ENCODE results near the gene PAAF1.

DNA sequence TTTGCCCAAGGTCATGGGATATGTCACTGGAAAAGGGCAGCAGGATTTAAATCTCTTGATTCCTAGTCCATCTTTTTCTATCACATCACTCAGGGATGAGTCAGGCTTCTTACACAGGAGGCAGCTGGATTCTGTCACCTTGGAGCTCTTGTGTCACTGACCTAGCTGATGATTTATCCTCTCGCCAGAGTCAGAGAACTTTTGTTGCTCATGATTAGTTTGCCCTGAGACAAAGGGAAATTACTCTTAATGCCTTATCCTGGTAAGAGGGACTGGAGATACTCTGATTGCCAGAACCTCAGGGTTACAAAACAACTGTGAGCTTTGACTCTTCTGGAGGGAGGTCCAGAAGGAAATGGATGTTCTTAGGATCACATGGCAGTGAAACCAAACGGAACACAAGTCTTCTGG is 10.2 kb upstream of the PAAF1 start:
- TF ChIP-seq, protein P1, sequence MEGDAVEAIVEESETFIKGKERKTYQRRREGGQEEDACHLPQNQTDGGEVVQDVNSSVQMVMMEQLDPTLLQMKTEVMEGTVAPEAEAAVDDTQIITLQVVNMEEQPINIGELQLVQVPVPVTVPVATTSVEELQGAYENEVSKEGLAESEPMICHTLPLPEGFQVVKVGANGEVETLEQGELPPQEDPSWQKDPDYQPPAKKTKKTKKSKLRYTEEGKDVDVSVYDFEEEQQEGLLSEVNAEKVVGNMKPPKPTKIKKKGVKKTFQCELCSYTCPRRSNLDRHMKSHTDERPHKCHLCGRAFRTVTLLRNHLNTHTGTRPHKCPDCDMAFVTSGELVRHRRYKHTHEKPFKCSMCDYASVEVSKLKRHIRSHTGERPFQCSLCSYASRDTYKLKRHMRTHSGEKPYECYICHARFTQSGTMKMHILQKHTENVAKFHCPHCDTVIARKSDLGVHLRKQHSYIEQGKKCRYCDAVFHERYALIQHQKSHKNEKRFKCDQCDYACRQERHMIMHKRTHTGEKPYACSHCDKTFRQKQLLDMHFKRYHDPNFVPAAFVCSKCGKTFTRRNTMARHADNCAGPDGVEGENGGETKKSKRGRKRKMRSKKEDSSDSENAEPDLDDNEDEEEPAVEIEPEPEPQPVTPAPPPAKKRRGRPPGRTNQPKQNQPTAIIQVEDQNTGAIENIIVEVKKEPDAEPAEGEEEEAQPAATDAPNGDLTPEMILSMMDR (IDR thresholded peaks at IDR 0.05; ENCODE audit: low read length), result no peak
- TF ChIP-seq EZH2 (IDR thresholded peaks at IDR 0.05; ENCODE audit: borderline replicate concordance, low read length), result no peak

Data from OCI-LY1 (cell line).